ENCODE measurements around the gene CDHR5. TPM values are rescaled to one million over a fixed set of nuclear protein-coding genes. Genes with fewer than 3 reads are reported as not detected.

The CDHR5 gene
- total RNA-seq, 4 donors from 2014 or later, result not detected

DNA sequence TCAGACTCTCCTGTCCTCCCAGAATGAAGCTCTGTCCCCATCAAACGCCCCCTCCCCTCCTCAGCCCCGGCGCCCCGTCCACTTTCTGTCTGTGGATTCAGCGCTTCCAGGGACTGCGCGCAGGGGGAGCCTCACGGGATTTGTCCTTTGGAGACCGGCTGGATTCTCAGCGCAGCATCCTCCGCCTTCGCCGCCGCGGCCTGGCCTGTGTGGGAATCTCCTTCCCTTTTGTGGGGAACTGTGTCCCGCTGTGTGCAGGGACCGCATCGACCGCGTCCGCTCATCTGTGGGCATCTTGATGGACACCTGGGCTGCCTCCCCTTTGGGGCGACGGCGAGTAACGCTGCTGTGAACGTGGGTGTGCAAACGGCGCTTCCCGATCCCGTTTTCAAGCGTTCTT lies 3.3 kb upstream of the CDHR5 start:
- TF ChIP-seq, protein P1, sequence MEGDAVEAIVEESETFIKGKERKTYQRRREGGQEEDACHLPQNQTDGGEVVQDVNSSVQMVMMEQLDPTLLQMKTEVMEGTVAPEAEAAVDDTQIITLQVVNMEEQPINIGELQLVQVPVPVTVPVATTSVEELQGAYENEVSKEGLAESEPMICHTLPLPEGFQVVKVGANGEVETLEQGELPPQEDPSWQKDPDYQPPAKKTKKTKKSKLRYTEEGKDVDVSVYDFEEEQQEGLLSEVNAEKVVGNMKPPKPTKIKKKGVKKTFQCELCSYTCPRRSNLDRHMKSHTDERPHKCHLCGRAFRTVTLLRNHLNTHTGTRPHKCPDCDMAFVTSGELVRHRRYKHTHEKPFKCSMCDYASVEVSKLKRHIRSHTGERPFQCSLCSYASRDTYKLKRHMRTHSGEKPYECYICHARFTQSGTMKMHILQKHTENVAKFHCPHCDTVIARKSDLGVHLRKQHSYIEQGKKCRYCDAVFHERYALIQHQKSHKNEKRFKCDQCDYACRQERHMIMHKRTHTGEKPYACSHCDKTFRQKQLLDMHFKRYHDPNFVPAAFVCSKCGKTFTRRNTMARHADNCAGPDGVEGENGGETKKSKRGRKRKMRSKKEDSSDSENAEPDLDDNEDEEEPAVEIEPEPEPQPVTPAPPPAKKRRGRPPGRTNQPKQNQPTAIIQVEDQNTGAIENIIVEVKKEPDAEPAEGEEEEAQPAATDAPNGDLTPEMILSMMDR (IDR thresholded peaks at IDR 0.05), result no peak
- ATAC-seq (ENCODE audit: low FRiP score) (no peak), DNase-seq (ENCODE audit: low spot score) (no peak)

DNA sequence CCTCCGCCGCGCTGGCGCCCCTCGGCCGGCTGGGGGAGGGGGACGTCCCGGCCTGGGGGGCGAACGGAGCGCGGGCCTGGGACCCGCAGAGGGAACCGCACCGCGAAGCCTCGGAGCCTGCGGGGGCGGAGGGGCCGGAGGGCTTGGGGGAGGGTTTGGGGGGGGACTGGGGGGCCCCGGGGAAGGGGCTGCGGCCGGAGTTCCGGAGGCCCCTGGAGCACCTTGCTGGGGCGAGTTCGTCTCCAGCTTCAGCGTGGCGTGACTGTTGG lies 2.5 kb upstream of the CDHR5 start:
- TF ChIP-seq, protein P1 (IDR thresholded peaks at IDR 0.05), result no peak
- DNase-seq (ENCODE audit: low spot score) (no peak), ATAC-seq (ENCODE audit: low FRiP score) (no peak)

DNA sequence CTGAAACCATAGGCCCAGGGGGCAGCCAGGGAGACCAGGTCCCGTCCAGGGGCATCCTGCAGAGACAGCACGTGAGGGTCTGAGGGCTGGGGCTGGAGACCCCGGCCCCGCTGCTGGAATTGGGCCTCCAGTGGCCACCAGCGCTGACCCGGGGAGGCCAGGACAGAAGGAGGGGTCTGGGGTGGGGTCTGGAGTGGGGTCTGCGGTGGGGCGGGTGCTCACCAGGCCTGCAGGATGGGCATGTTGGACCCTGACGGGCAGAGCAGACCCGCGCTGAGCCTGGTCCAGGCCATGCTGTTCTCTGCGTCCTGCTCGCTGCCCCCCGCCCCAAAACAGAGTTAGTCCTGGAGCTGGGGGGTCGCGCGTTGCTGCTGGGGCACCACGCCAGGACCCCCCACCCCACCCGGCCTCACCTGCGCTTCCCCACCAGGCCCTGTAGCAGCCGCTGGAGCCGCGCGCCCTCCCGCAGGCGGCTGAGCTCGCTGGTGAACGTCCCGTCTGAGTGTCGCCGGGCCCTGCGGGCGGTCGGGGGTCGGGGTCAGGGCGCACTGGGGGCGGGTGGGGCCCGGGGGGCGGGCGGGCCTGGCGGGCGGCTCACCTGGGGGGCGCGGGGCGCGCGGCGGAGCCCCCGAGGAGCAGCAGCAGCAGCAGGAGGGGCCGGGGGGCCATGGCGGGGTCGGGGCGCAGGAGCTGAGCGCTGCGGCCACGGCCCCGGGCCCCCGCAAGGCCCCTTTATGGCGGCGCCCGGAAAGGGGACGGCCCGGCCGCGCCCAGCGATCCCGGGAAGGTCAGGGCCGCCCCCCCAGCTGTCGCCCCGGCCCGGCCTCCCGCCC lies 1.9 kb upstream of the CDHR5 start, which contains the start of gene SCT:
Gene SCT, minus strand, starts transcription at position 707 of the 833 bp plus-strand sequence. Its CDS starts 38 bp downstream, at position 669.
- ATAC-seq (ENCODE audit: low FRiP score) (no peak), DNase-seq (ENCODE audit: low spot score) (no peak)
- TF ChIP-seq, protein P1 (IDR thresholded peaks at IDR 0.05), result no peak

DNA sequence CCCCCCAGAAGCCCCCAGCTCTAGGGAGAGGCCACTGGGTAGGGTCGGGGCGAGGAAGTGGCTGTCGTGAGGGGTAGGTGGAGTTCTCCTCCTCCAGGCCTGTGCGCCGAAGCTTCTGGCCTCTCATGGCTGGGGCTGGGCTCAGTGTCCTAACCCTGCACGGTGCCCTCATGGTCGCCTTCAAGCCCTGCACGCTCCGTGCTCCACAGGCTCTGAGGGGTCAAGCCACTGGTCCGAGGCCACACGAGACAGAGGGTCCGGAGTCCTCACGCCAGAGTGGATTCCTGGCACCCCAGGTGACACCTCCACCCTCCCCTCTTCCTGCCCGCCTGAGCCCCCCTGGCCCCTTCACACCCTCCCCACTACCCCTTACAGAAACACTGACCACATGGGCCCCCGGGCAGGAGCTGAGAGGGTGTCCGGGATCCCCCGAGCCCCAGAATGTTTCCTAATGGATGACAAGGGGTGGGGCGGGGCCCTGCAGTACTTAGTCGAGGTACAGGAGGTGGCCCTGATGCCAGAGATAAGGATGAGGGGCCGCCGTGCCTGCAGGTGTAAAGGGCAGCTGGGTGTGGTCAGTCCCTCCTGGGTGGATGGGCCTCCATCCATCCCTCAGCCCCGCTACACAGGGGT lies 997 bp upstream of the CDHR5 start:
- no peak for DNase-seq (ENCODE audit: low spot score)
- ATAC-seq (ENCODE audit: low FRiP score), result no peak
- TF ChIP-seq, protein P1 (IDR thresholded peaks at IDR 0.05), result no peak

DNA sequence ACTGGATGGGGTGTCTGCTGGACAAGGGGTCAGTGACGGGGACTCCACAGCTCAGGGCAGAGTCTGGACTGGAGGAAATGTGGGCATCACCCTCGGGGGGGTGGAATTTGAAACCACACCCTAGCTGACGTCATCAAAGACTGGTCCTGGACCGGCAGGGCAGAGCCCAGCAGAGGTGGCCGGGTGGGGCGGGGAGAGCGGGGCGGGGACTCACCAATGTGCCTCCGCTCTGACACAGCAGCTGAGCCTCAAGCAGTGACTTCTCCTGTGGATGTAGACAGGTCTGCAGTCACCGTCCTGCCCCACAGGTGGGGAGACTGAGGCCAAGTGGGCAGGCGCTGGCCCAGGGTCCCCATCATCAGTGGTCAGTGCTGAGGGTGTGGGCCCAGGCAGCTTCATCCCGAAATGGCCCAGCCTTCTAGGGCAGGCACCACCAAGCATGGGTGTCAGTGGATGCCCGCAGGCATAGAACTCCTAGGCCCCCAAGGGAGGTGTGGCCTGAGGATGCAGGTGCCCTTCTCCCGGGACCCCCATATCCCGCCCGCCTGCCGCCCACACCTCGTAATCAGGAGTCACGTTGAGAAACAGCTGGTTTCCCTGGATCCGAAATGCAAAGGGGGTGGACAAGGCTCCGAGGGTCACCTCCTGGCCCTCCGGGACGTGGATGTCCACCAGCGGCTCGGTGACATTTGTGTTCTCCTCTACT lies 603 bp downstream of the CDHR5 start:
- TF ChIP-seq, protein P1 (IDR thresholded peaks at IDR 0.05), result no peak
- ATAC-seq (ENCODE audit: low FRiP score), result no peak
- no peak for DNase-seq (ENCODE audit: low spot score)

DNA sequence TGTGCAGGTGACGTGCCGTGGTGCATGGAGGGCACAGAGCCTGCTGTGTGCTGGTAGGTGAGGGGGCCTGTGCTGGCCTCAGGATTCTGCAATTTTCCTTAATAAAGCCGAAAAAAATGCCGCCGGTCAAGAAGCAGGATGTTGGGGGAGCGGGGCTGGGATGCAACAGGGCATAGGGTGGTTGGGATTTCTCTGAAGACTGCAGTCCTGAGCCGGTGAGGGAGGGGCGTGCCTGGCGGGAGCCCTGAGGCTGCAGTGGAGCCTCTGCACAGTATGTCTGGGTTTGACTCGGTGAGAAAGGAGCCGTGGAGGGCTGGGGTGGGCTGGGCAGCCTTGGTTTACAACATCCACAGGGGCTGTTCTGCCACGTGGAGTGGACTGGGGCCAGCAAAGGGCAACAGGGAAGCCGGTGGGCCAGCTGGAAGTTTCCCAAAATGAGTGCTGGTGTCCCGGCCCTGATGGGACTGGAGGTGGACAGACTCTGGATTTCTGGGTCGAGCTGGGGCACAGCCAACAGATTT lies 1.3 kb downstream of the CDHR5 start:
- no peak for ATAC-seq (ENCODE audit: low FRiP score)
- TF ChIP-seq, protein P1 (IDR thresholded peaks at IDR 0.05), result no peak
- DNase-seq (ENCODE audit: low spot score), result no peak
